IMR-90 (cell line): ENCODE measurements around the gene PRKD1. TPM values are rescaled to one million over a fixed set of nuclear protein-coding genes. Genes with fewer than 3 reads are reported as not detected.

ENCODE experiments used
- ATAC-seq: fragments of 200-7000 bp; cut with Tn5 transposase; 2 replicates; pipeline ENCODE4 v1.9.1; 2020; ENCODE audit warnings: low read depth, mild to moderate bottlenecking, moderate library complexity
- BruUV-seq: library from RNA; stranded (reverse); fragments of 400-500 nt; replicated peaks from 2 replicates; lab custom pipeline; 2021; lab: Mats Ljungman, UMichigan
- CTCF ChIA-PET: fragments of 300-600 bp; formaldehyde crosslinking; extraction: SDS; loops from one replicate; lab custom pipeline; 2021; ENCODE audit warnings: antibody characterized with exemption; lab: Yijun Ruan, JAX
- POLR2A ChIA-PET: fragments of 300-600 bp; sonication (Branson Sonifier 250); formaldehyde crosslinking; loops from one replicate; lab custom pipeline; 2022; ENCODE audit warnings: antibody characterized with exemption; ENCODE audit not compliant: unreplicated experiment; lab: Charles Lee
- DNase-seq: peaks from one replicate; pipeline ENCODE4 v3.0.0; 2013
- H2AFZ ChIP-seq: replicated peaks from 2 replicates; pipeline ENCODE3; 2013; ENCODE audit warnings: low read length, mild to moderate bottlenecking; ENCODE audit not compliant: poor library complexity
- H2AK5ac ChIP-seq: 2 replicates; pipeline ENCODE4 v1.6.1; 2013; ENCODE audit warnings: low read depth, low read length, inconsistent platforms
- H2AK9ac ChIP-seq: replicated peaks from 2 replicates; pipeline ENCODE3; 2013; ENCODE audit warnings: mild to moderate bottlenecking, low read depth, low read length, moderate library complexity; ENCODE audit not compliant: poor library complexity
- H2BK120ac ChIP-seq: 2 replicates; pipeline ENCODE4 v1.6.1; 2013; ENCODE audit warnings: low read depth, low read length, inconsistent platforms
- H2BK15ac ChIP-seq: 3 replicates; pipeline ENCODE4 v1.6.1; 2013; ENCODE audit warnings: low read depth, low read length, inconsistent platforms
- H2BK20ac ChIP-seq: 2 replicates; pipeline ENCODE4 v1.6.1; 2013; ENCODE audit warnings: low read depth, mild to moderate bottlenecking, inconsistent platforms, low read length, moderate library complexity
- H2BK5ac ChIP-seq: 2 replicates; pipeline ENCODE4 v1.6.1; 2013; ENCODE audit warnings: mild to moderate bottlenecking, low read depth, low read length, inconsistent platforms; ENCODE audit not compliant: poor library complexity, severe bottlenecking
- H3K14ac ChIP-seq: replicated peaks from 2 replicates; pipeline ENCODE4 v1.6.1; 2013; ENCODE audit warnings: low read depth, low read length, inconsistent platforms
- H3K18ac ChIP-seq: 2 replicates; pipeline ENCODE4 v1.6.1; 2013; ENCODE audit warnings: low read depth, low read length, control low read depth
- H3K23ac ChIP-seq: 2 replicates; pipeline ENCODE4 v1.6.1; 2013; ENCODE audit warnings: low read depth, low read length, inconsistent platforms
- H3K27ac ChIP-seq: 2 replicates; pipeline ENCODE4 v1.5.1; 2013; ENCODE audit warnings: mild to moderate bottlenecking, control low read depth, low read length; ENCODE audit not compliant: insufficient read depth
- H3K27me3 ChIP-seq: 2 replicates; pipeline ENCODE4 v1.6.1; 2013; ENCODE audit warnings: low read length; ENCODE audit not compliant: control insufficient read depth, insufficient read depth
- H3K36me3 ChIP-seq: 2 replicates; pipeline ENCODE4 v1.6.1; 2013; ENCODE audit warnings: low read length, mixed read lengths; ENCODE audit not compliant: control insufficient read depth, insufficient read depth
- H3K4ac ChIP-seq: 2 replicates; pipeline ENCODE4 v1.6.1; 2013; ENCODE audit warnings: low read depth, low read length, inconsistent platforms
- H3K4me1 ChIP-seq: 2 replicates; pipeline ENCODE4 v1.6.1; 2013; ENCODE audit warnings: low read length, mixed read lengths; ENCODE audit not compliant: control insufficient read depth, insufficient read depth
- H3K4me2 ChIP-seq: 2 replicates; pipeline ENCODE4 v1.6.1; 2013; ENCODE audit warnings: low read depth, mild to moderate bottlenecking, control low read depth, low read length, moderate library complexity
- H3K4me3 ChIP-seq: 2 replicates; pipeline ENCODE4 v1.5.1; 2013; ENCODE audit warnings: low read depth, mild to moderate bottlenecking, control low read depth, low read length, moderate library complexity; ENCODE audit not compliant: insufficient read depth
- H3K56ac ChIP-seq: 2 replicates; pipeline ENCODE4 v1.6.1; 2013; ENCODE audit warnings: low read length, inconsistent platforms; ENCODE audit not compliant: insufficient read depth; ENCODE audit errors: extremely low read depth
- H3K79me1 ChIP-seq, 2 experiments: 2 replicates each; pipeline ENCODE4 v1.6.1; 2013; ENCODE audit warnings: low read length in 2 of 2, inconsistent platforms in 1 of 2, low read depth in 1 of 2
- H3K9ac ChIP-seq: 2 replicates; pipeline ENCODE4 v1.6.1; 2013; ENCODE audit warnings: low read depth, low read length, control low read depth
- H3K9me1 ChIP-seq: 2 replicates; pipeline ENCODE4 v1.6.1; 2013; ENCODE audit warnings: low read length, inconsistent platforms; ENCODE audit not compliant: insufficient read depth
- H3K9me3 ChIP-seq: 2 replicates; pipeline ENCODE4 v1.6.1; 2013; ENCODE audit warnings: low read length; ENCODE audit not compliant: control insufficient read depth, insufficient read depth
- H4K20me1 ChIP-seq: 2 replicates; pipeline ENCODE4 v1.6.1; 2013; ENCODE audit warnings: low read length, inconsistent platforms; ENCODE audit not compliant: insufficient read depth
- H4K5ac ChIP-seq: 2 replicates; pipeline ENCODE4 v1.6.1; 2013; ENCODE audit warnings: mild to moderate bottlenecking, low read depth, low read length, control low read depth
- H4K8ac ChIP-seq, 2 experiments: 2 replicates each; pipeline ENCODE4 v1.6.1; 2013; ENCODE audit warnings: low read depth in 2 of 2, low read length in 2 of 2, control low read depth in 1 of 2, inconsistent platforms in 1 of 2
- H4K91ac ChIP-seq: 2 replicates; pipeline ENCODE4 v1.6.1; 2013; ENCODE audit warnings: low read depth, low read length, inconsistent platforms; ENCODE audit not compliant: insufficient read depth
- BHLHE40 ChIP-seq: fragments of 150-350 bp; IDR thresholded peaks from 2 replicates; pipeline ENCODE4 v1.6.1; 2016; ENCODE audit warnings: mild to moderate bottlenecking, low read depth, low read length
- CEBPB ChIP-seq: IDR thresholded peaks from 2 replicates; pipeline ENCODE4 v1.6.1; 2012; ENCODE audit warnings: low read depth, low read length, improper control_type of control experiment
- CHD1 ChIP-seq: IDR thresholded peaks from 2 replicates; pipeline ENCODE4 v1.6.1; 2012; ENCODE audit warnings: low read depth, low read length, improper control_type of control experiment
- CTCF ChIP-seq: conservative IDR thresholded peaks from 2 replicates; pipeline ENCODE4 v1.5.1; 2012; ENCODE audit warnings: mild to moderate bottlenecking, low read depth, low read length, improper control_type of control experiment
- ELK1 ChIP-seq: fragments of 150-350 bp; IDR thresholded peaks from 2 replicates; pipeline ENCODE4 v1.6.1; 2016; ENCODE audit warnings: low read depth, mild to moderate bottlenecking, low read length, moderate library complexity, borderline replicate concordance
- FOS ChIP-seq: fragments of 150-350 bp; IDR thresholded peaks from 2 replicates; pipeline ENCODE4 v1.6.1; 2016; ENCODE audit warnings: low read depth, low read length
- MAFK ChIP-seq: IDR thresholded peaks from 2 replicates; pipeline ENCODE4 v1.6.1; 2012; ENCODE audit warnings: low read depth, low read length, improper control_type of control experiment
- MXI1 ChIP-seq: IDR thresholded peaks from 2 replicates; pipeline ENCODE4 v1.6.1; 2012; ENCODE audit warnings: low read depth, mild to moderate bottlenecking, low read length, moderate library complexity, borderline replicate concordance
- POLR2A ChIP-seq: IDR thresholded peaks from 2 replicates; pipeline ENCODE4 v1.6.1; 2012; ENCODE audit warnings: mild to moderate bottlenecking, low read depth, low read length
- RAD21 ChIP-seq: IDR thresholded peaks from 2 replicates; pipeline ENCODE4 v1.6.1; 2012; ENCODE audit warnings: low read length, improper control_type of control experiment
- RFX5 ChIP-seq: IDR thresholded peaks from 2 replicates; pipeline ENCODE4 v1.8.0; 2012; ENCODE audit warnings: low read depth, mild to moderate bottlenecking, low read length, moderate library complexity
- USF2 ChIP-seq: fragments of 150-350 bp; IDR thresholded peaks from 2 replicates; pipeline ENCODE4 v1.6.1; 2017; ENCODE audit warnings: mild to moderate bottlenecking, antibody characterized with exemption, low read length, low read depth
- WGBS, 2 experiments: methylation state at CpG; one replicate each; pipeline versions ENCODE4 v1.1.5 to v1.1.7; 2013; ENCODE audit warnings: missing lambda C conversion rate in 2 of 2; ENCODE audit not compliant: insufficient read length in 1 of 2; ENCODE audit errors: extremely low coverage in 2 of 2; 5-methylcytosine and 5-hydroxymethylcytosine counted together
- dilution Hi-C: fragments of 300-500 bp; cut with HindIII; formaldehyde crosslinking; loops from one replicate; pipeline ENCODE4 v1.14.3; 2018; ENCODE audit warnings: low sequenced_read_pairs; ENCODE audit not compliant: unreplicated experiment
- in situ Hi-C: fragments of 300-500 bp; cut with MboI; formaldehyde crosslinking; loops from 3 replicates; pipeline ENCODE4 v1.14.3; 2019; ENCODE audit warnings: low sequenced_read_pairs, inconsistent platforms, mixed read lengths
- intact Hi-C: fragments of 100-400 bp; cut with micrococcal nuclease; formaldehyde crosslinking; loops from 2 replicates; pipeline ENCODE4 v1.10.0; 2022
- polyA plus RNA-seq, 3 experiments: library from polyadenylated mRNA; depleted of rRNA; stranded (reverse); fragments of >200 nt; gene quantifications; 2 replicates each; pipeline ENCODE4 v1.2.3, GENCODE V29; 2012; ENCODE audit warnings: low replicate concordance in 1 of 3
- total RNA-seq: library from RNA; depleted of rRNA; stranded (reverse); fragments of >200 nt; gene quantifications from 2 replicates; pipeline ENCODE4 v1.2.3, GENCODE V29; 2012

PRKD1 gene
- total and polyA plus RNA-seq, 2 of the 4 experiments (the other 2 are of a cell fraction) = 12.9 to 14.2 TPM

GRCh38 chr14:29672831-29673230 is 254.8 kb downstream of the PRKD1 start:
- in situ Hi-C loops (no loop called here), dilution Hi-C loops (no loop called here), intact Hi-C loops (no loop called here)
- Histone ChIP-seq H4K20me1 (no peaks in the 10 kb centered on the region), H3K18ac (no peak overlapping the region), H3K27ac (no peak overlapping the region), H3K4me1 (peaks cover 2% of the 10 kb centered on the region; the same call in 1 of the 2 replicates), H4K91ac (no peak overlapping the region), H3K9me3 (no peaks in the 10 kb centered on the region), H2BK20ac (no peak overlapping the region), H2AFZ (no peak overlapping the region), H3K9me1 (0 out of 2 replicates have a peak, but pooled peaks cover 3% of the 10 kb centered on the region), H3K9ac (no peak overlapping the region), H2AK9ac (no peak overlapping the region), H4K5ac (no peak overlapping the region), H3K4me3 (no peak overlapping the region), H3K4me2 (no peak overlapping the region), H4K8ac (no peak overlapping the region), H3K36me3 (no peaks in the 10 kb centered on the region), H3K27me3 (no peaks in the 10 kb centered on the region), H3K4ac (no peak overlapping the region), H2BK120ac (no peak overlapping the region), H3K23ac (no peak overlapping the region), H2BK5ac (no peak overlapping the region), H3K56ac (no peak overlapping the region), H2BK15ac (no peak overlapping the region), H2AK5ac (no peak overlapping the region), H3K79me1 (peaks cover 3% of the 10 kb centered on the region in 2 experiments; a peak in 3 of 4 replicates), H3K14ac (no peak overlapping the region)
- no peak for DNase-seq
- WGBS, 2 experiments = no CpG with 5 or more reads among the region's 3 CpGs
- CTCF ChIA-PET = interaction anchor here (0.6 kb wide), 1 partner anchor 257 kb away, joined by 3 read pairs; no protein-coding TSS in a partner anchor
- POLR2A ChIA-PET = no interaction called here
- BruUV-seq = no TSS peak
- TF ChIP-seq POLR2A (no peak), USF2 (no peak), CTCF (no peak), BHLHE40 (no peak), FOS (no peak), RFX5 (no peak), RAD21 (no peak), ELK1 (no peak), MAFK (no peak), CHD1 (no peak), MXI1 (no peak), CEBPB (no peak)
- no peak for ATAC-seq
